ENCODE measurements around the gene RASGRF2.

The RASGRF2 gene

GRCh38 chr5:81177061-81177460 lies 216.9 kb downstream of the RASGRF2 start:
- Histone ChIP-seq H3K4me3 (ENCODE audit: low read length) (no peak overlapping the region), H3K9me3 (ENCODE audit: control insufficient read depth, low read length) (no peaks in the 10 kb centered on the region), H3K27me3 (ENCODE audit: control insufficient read depth, insufficient read depth, low read length) (no peaks in the 10 kb centered on the region), H3K9ac (ENCODE audit: low read length) (no peak overlapping the region), H3K4me1 (ENCODE audit: control insufficient read depth, insufficient read depth, low read length) (no peaks in the 10 kb centered on the region), H3K36me3 (ENCODE audit: control insufficient read depth, insufficient read depth, low read length) (no peaks in the 10 kb centered on the region)

- Histone ChIP-seq H3K4me1 (ENCODE audit: control insufficient read depth, insufficient read depth, low read length) (no peaks in the 10 kb centered on the region), H3K4me3 (ENCODE audit: low read length) (no peak overlapping the region), H3K36me3 (ENCODE audit: control insufficient read depth, insufficient read depth, low read length) (no peaks in the 10 kb centered on the region), H3K27me3 (ENCODE audit: control insufficient read depth, insufficient read depth, low read length) (no peaks in the 10 kb centered on the region), H3K9me3 (ENCODE audit: control insufficient read depth, low read length) (no peaks in the 10 kb centered on the region), H3K9ac (ENCODE audit: low read length) (no peak overlapping the region)
Observed at GRCh38 chr5:81179959-81180358, 219.8 kb downstream of the RASGRF2 start.

- Histone ChIP-seq H3K4me3 (ENCODE audit: low read length) (no peak overlapping the region), H3K27me3 (ENCODE audit: control insufficient read depth, insufficient read depth, low read length) (no peaks in the 10 kb centered on the region), H3K9me3 (ENCODE audit: control insufficient read depth, low read length) (no peaks in the 10 kb centered on the region), H3K9ac (ENCODE audit: low read length) (no peak overlapping the region), H3K36me3 (ENCODE audit: control insufficient read depth, insufficient read depth, low read length) (no peaks in the 10 kb centered on the region), H3K4me1 (ENCODE audit: control insufficient read depth, insufficient read depth, low read length) (no peaks in the 10 kb centered on the region)
Observed at GRCh38 chr5:81180780-81181460, 220.8 kb downstream of the RASGRF2 start.

GRCh38 chr5:81181576-81182316 lies 221.6 kb downstream of the RASGRF2 start:
- Histone ChIP-seq H3K4me3 (ENCODE audit: low read length) (no peak overlapping the region), H3K36me3 (ENCODE audit: control insufficient read depth, insufficient read depth, low read length) (no peaks in the 10 kb centered on the region), H3K27me3 (ENCODE audit: control insufficient read depth, insufficient read depth, low read length) (no peaks in the 10 kb centered on the region)

GRCh38 chr5:81182396-81183390 lies 222.5 kb downstream of the RASGRF2 start:
- Histone ChIP-seq H3K4me1 (ENCODE audit: control insufficient read depth, insufficient read depth, low read length) (no peaks in the 10 kb centered on the region), H3K9ac (ENCODE audit: low read length) (no peak overlapping the region), H3K27me3 (ENCODE audit: control insufficient read depth, insufficient read depth, low read length) (no peaks in the 10 kb centered on the region), H3K4me3 (ENCODE audit: low read length) (no peak overlapping the region), H3K36me3 (ENCODE audit: control insufficient read depth, insufficient read depth, low read length) (no peaks in the 10 kb centered on the region), H3K9me3 (ENCODE audit: control insufficient read depth, low read length) (no peaks in the 10 kb centered on the region)

More at GRCh38 chr5:81181576-81182316, 221.6 kb downstream of the RASGRF2 start:
- Histone ChIP-seq H3K4me1 (ENCODE audit: control insufficient read depth, insufficient read depth, low read length) (no peaks in the 10 kb centered on the region), H3K9ac (ENCODE audit: low read length) (no peak overlapping the region), H3K9me3 (ENCODE audit: control insufficient read depth, low read length) (no peaks in the 10 kb centered on the region)

GRCh38 chr5:81183811-81184748 lies 223.9 kb downstream of the RASGRF2 start:
- Histone ChIP-seq H3K9ac (ENCODE audit: low read length) (no peak overlapping the region), H3K27me3 (ENCODE audit: control insufficient read depth, insufficient read depth, low read length) (no peaks in the 10 kb centered on the region), H3K36me3 (ENCODE audit: control insufficient read depth, insufficient read depth, low read length) (no peaks in the 10 kb centered on the region), H3K4me3 (ENCODE audit: low read length) (no peak overlapping the region), H3K9me3 (ENCODE audit: control insufficient read depth, low read length) (no peaks in the 10 kb centered on the region), H3K4me1 (ENCODE audit: control insufficient read depth, insufficient read depth, low read length) (no peaks in the 10 kb centered on the region)

GRCh38 chr5:81184749-81185110 lies 224.6 kb downstream of the RASGRF2 start:
- H3K9me3 ChIP-seq (ENCODE audit: control insufficient read depth, low read length): no peaks in the 10 kb centered on the region
- H3K27me3 ChIP-seq (ENCODE audit: control insufficient read depth, insufficient read depth, low read length): no peaks in the 10 kb centered on the region
- H3K36me3 ChIP-seq (ENCODE audit: control insufficient read depth, insufficient read depth, low read length): no peaks in the 10 kb centered on the region
- no peak overlapping the region for H3K9ac ChIP-seq (ENCODE audit: low read length)
- no peak overlapping the region for H3K4me3 ChIP-seq (ENCODE audit: low read length)
- H3K4me1 ChIP-seq (ENCODE audit: control insufficient read depth, insufficient read depth, low read length): no peaks in the 10 kb centered on the region

GRCh38 chr5:81187885-81188284 lies 227.7 kb downstream of the RASGRF2 start:
- Histone ChIP-seq H3K27me3 (ENCODE audit: control insufficient read depth, insufficient read depth, low read length) (no peaks in the 10 kb centered on the region), H3K9me3 (ENCODE audit: control insufficient read depth, low read length) (no peaks in the 10 kb centered on the region), H3K9ac (ENCODE audit: low read length) (no peak overlapping the region)

GRCh38 chr5:81188962-81189361 lies 228.8 kb downstream of the RASGRF2 start:
- Histone ChIP-seq H3K4me3 (ENCODE audit: low read length) (no peak overlapping the region), H3K9ac (ENCODE audit: low read length) (no peak overlapping the region), H3K9me3 (ENCODE audit: control insufficient read depth, low read length) (no peaks in the 10 kb centered on the region), H3K4me1 (ENCODE audit: control insufficient read depth, insufficient read depth, low read length) (no peaks in the 10 kb centered on the region), H3K27me3 (ENCODE audit: control insufficient read depth, insufficient read depth, low read length) (no peaks in the 10 kb centered on the region), H3K36me3 (ENCODE audit: control insufficient read depth, insufficient read depth, low read length) (no peaks in the 10 kb centered on the region)

More at GRCh38 chr5:81187885-81188284, 227.7 kb downstream of the RASGRF2 start:
- Histone ChIP-seq H3K4me1 (ENCODE audit: control insufficient read depth, insufficient read depth, low read length) (no peaks in the 10 kb centered on the region), H3K4me3 (ENCODE audit: low read length) (no peak overlapping the region), H3K36me3 (ENCODE audit: control insufficient read depth, insufficient read depth, low read length) (no peaks in the 10 kb centered on the region)

- Histone ChIP-seq H3K4me3 (ENCODE audit: low read length) (no peak overlapping the region), H3K9me3 (ENCODE audit: control insufficient read depth, low read length) (no peaks in the 10 kb centered on the region), H3K9ac (ENCODE audit: low read length) (no peak overlapping the region), H3K4me1 (ENCODE audit: control insufficient read depth, insufficient read depth, low read length) (peaks cover 3% of the 10 kb centered on the region), H3K36me3 (ENCODE audit: control insufficient read depth, insufficient read depth, low read length) (no peaks in the 10 kb centered on the region), H3K27me3 (ENCODE audit: control insufficient read depth, insufficient read depth, low read length) (no peaks in the 10 kb centered on the region)
Observed at GRCh38 chr5:81189875-81190498, 229.8 kb downstream of the RASGRF2 start.
